K562 (cell line): ENCODE results near the gene PGAP2. TPM values are rescaled to one million over a fixed set of nuclear protein-coding genes. Genes with fewer than 3 reads are reported as not detected.

Source experiments
- ARHGAP35 ChIP-seq: fragments of 450-650 bp; IDR thresholded peaks from 2 replicates; pipeline ENCODE4 v1.6.1; 2018; ENCODE audit not compliant: partially characterized antibody
- ARID3B ChIP-seq: fragments of 250-450 bp; sonication (Bioruptor Pico); IDR thresholded peaks from 2 replicates; pipeline ENCODE4 v1.4.0; 2020; ENCODE audit warnings: borderline replicate concordance
- ATF2 ChIP-seq: sonication (generic); formaldehyde crosslinking; IDR thresholded peaks from 2 replicates; pipeline ENCODE4 v1.8.1; 2022; ENCODE audit warnings: missing genetic modification reagents
- BDP1 ChIP-seq: IDR thresholded peaks from 3 replicates; pipeline ENCODE4 v1.6.1; 2011; ENCODE audit not compliant: insufficient read length, insufficient read depth
- DDX20 ChIP-seq: fragments of 450-650 bp; IDR thresholded peaks from 2 replicates; pipeline ENCODE4 v1.6.1; 2016; ENCODE audit warnings: missing genetic modification characterization, low read depth, mild to moderate bottlenecking, missing compliant biosample characterization, moderate library complexity
- ELF1 ChIP-seq: fragments of 200-800 bp; sonication (Bioruptor generic); IDR thresholded peaks from 2 replicates; pipeline ENCODE4 v1.6.1; 2016; ENCODE audit warnings: missing genetic modification characterization, missing compliant biosample characterization
- FOXA1 ChIP-seq: fragments of 450-650 bp; IDR thresholded peaks from 2 replicates; pipeline ENCODE4 v1.6.1; 2016; ENCODE audit warnings: mild to moderate bottlenecking, borderline replicate concordance
- HCFC1 ChIP-seq: IDR thresholded peaks from 2 replicates; pipeline ENCODE4 v1.6.1; 2012; ENCODE audit warnings: low read depth, low read length, improper control_type of control experiment
- HEY1 ChIP-seq: fragments of 250-450 bp; sonication (Bioruptor Pico); IDR thresholded peaks from 2 replicates; pipeline ENCODE4 v1.5.0; 2020; ENCODE audit warnings: mild to moderate bottlenecking, moderate library complexity, borderline replicate concordance
- MEF2D ChIP-seq: conservative IDR thresholded peaks from 2 replicates; pipeline ENCODE4 v1.6.1; 2016; ENCODE audit warnings: low read depth, missing genetic modification characterization, missing compliant biosample characterization
- PCBP2 ChIP-seq: fragments of 200-400 bp; formaldehyde crosslinking; IDR thresholded peaks from 2 replicates; pipeline ENCODE4 v1.6.1; 2018; ENCODE audit warnings: low read length, low read depth, mild to moderate bottlenecking, moderate library complexity; ENCODE audit not compliant: poor library complexity, severe bottlenecking
- PHF20 ChIP-seq: fragments of 450-650 bp; IDR thresholded peaks from 2 replicates; pipeline ENCODE4 v1.6.1; 2018; ENCODE audit not compliant: partially characterized antibody
- POLR3G ChIP-seq: IDR thresholded peaks from 2 replicates; pipeline ENCODE4 v1.6.1; 2011; ENCODE audit not compliant: insufficient read length, insufficient replicate concordance; ENCODE audit errors: extremely low read depth
- RHOXF2B ChIP-seq: fragments of 250-450 bp; sonication (Bioruptor Pico); conservative IDR thresholded peaks from 2 replicates; pipeline ENCODE4 v1.5.1; 2021
- SETDB1 ChIP-seq: IDR thresholded peaks from one replicate; pipeline ENCODE4 v1.6.1; 2012; ENCODE audit warnings: low read length, control low read depth, inconsistent platforms
- SMARCA4 ChIP-seq: fragments of 450-650 bp; IDR thresholded peaks from 2 replicates; pipeline ENCODE4 v1.6.1; 2016
- SMC3 ChIP-seq: conservative IDR thresholded peaks from 2 replicates; pipeline ENCODE4 v1.6.1; 2011; ENCODE audit warnings: low read depth, low read length, improper control_type of control experiment; ENCODE audit not compliant: insufficient read depth
- SREBF1 ChIP-seq: fragments of 150-350 bp; IDR thresholded peaks from 2 replicates; pipeline ENCODE4 v1.6.1; 2014; ENCODE audit warnings: antibody characterized with exemption, low read depth, low read length, borderline replicate concordance
- TRIM24 ChIP-seq, 2 experiments: fragments of 450-650 bp; IDR thresholded peaks; 2 replicates each; pipeline ENCODE4 v1.6.1; 2016
- U2AF1 ChIP-seq: fragments of 200-400 bp; formaldehyde crosslinking; optimal IDR thresholded peaks from 2 replicates; pipeline ENCODE3; 2017; ENCODE audit warnings: mild to moderate bottlenecking, low read depth, low read length, moderate library complexity
- ZBTB26 ChIP-seq: fragments of 450-650 bp; formaldehyde crosslinking; IDR thresholded peaks from 2 replicates; pipeline ENCODE4 v1.4.0; 2022; ENCODE audit warnings: missing genetic modification characterization
- ZNF224 ChIP-seq: sonication (generic); formaldehyde crosslinking; IDR thresholded peaks from 2 replicates; pipeline ENCODE4 v1.8.0; 2022; ENCODE audit warnings: mild to moderate bottlenecking, missing genetic modification reagents
- ZNF324 ChIP-seq: fragments of 250-450 bp; sonication (Bioruptor Pico); IDR thresholded peaks from 2 replicates; pipeline ENCODE4 v1.4.0; 2020; ENCODE audit warnings: mild to moderate bottlenecking
- ZNF395 ChIP-seq: fragments of 200-800 bp; sonication (Bioruptor generic); IDR thresholded peaks from 2 replicates; pipeline ENCODE4 v1.6.1; 2017; ENCODE audit warnings: missing genetic modification characterization, missing compliant biosample characterization
- ZNF561 ChIP-seq: fragments of 450-650 bp; formaldehyde crosslinking; conservative IDR thresholded peaks from 2 replicates; pipeline ENCODE4 v1.4.0; 2020; ENCODE audit warnings: mild to moderate bottlenecking, moderate library complexity
- ZNF77 ChIP-seq: fragments of 250-450 bp; sonication (Bioruptor Pico); IDR thresholded peaks from 2 replicates; pipeline ENCODE4 v1.5.0; 2020
- polyA plus RNA-seq, 8 experiments: library from polyadenylated mRNA; depleted of rRNA in 4 of 8; stranded (reverse) in 5 of 8; unstranded in 3 of 8; fragments of >200 nt; fragmentation: Nextera tagmentation in 2 of 8; fragmentation: Illumina TruSeq in 1 of 8; extraction: Ambion mirVana in 2 of 8; extraction: Trizol in 1 of 8; gene quantifications; 2 replicates each; pipeline versions ENCODE4 v1.2.1 to v1.2.3, GENCODE V29; 2011 to 2014; ENCODE audit warnings: inconsistent platforms in 1 of 8, missing spikeins in 1 of 8
- total RNA-seq, 7 experiments: library from RNA; depleted of rRNA in 6 of 7; stranded (reverse); fragments of >200 nt in 6 of 7; fragmentation: Illumina TruSeq in 2 of 7; extraction: Trizol in 2 of 7; gene quantifications; 2 replicates each; pipeline versions ENCODE4 v1.2.1 to v1.2.3, GENCODE V29; 2011 to 2021; ENCODE audit warnings: low replicate concordance in 1 of 7

Gene PGAP2
- total and polyA plus RNA-seq, 9 of the 15 experiments (the other 6 are each of a cell fraction or from before 2014, with no cell fraction given), result 17.9 to 47.2 (median 33.7) TPM

- TF ChIP-seq FOXA1 (no peak), ZNF561 (no peak), SMC3 (no peak), SREBF1 (no peak), HEY1 (CRISPR knock-in tag) (no peak), ZNF395 (CRISPR knock-in tag) (no peak), POLR3G (no peak), ELF1 (tag) (no peak), ARHGAP35 (no peak), DDX20 (tag) (no peak), ZNF324 (CRISPR knock-in tag) (no peak), ZNF224 (no peak), ZNF77 (CRISPR knock-in tag) (no peak), MEF2D (tag) (no peak), SETDB1 (no peak), ZBTB26 (no peak), TRIM24 (IDR thresholded peaks at IDR 0.05) (no peak), BDP1 (no peak), HCFC1 (no peak), PHF20 (no peak), ARID3B (CRISPR knock-in tag) (no peak), ATF2 (CRISPR knock-in tag) (no peak), U2AF1 (no peak), RHOXF2B (CRISPR knock-in tag) (no peak), PCBP2 (no peak), SMARCA4 (no peak)
These were observed 47.6 kb downstream of the PGAP2 start (continued) for GRCh38 chr11:3855808-3856491.
